ENCODE data around the gene CLEC4M. TPM values are rescaled to one million over a fixed set of nuclear protein-coding genes. Genes with fewer than 3 reads are reported as not detected.

CLEC4M gene
- total RNA-seq, 1 experiment from 2014 or later: not detected

DNA sequence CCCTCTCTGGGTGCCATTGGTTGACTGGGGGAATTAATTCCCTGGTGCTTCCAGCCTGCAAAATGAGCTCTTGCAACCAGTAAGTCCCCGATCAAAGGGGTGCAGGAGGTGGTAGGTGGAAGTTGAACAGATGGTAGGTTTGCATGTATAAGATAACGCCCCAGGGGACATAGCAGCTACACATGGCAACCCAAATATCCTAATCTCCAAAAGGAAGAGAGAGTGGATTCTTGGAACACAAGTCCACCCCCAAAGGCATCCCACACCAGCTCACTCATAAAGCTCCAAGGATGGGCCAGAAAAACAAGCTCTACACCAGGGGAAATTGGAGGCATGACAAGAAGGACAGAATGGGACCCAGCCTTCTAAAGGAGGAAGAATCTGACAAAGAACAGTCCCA, 20.5 kb upstream of the CLEC4M start:
- Histone ChIP-seq H2BK12ac (ENCODE audit: insufficient read length, low read depth, low read length) (no peak overlapping the region), H2AK5ac (ENCODE audit: insufficient read length, low read length) (no peak overlapping the region), H3K4me2 (ENCODE audit: insufficient read depth, insufficient read length, low read length) (no peak overlapping the region), H3K56ac (ENCODE audit: insufficient read length, low read depth, low read length) (no peak overlapping the region), H4K91ac (ENCODE audit: insufficient read length, low read depth, low read length) (no peak overlapping the region), H3K27me3 (ENCODE audit: insufficient read depth, low read length) (no peaks in the 10 kb centered on the region), H3T11ph (ENCODE audit: low read length) (no peak overlapping the region), H3K4ac (ENCODE audit: low read depth, low read length) (no peak overlapping the region), H4K20me1 (ENCODE audit: control insufficient read depth, insufficient read depth, insufficient read length) (no peaks in the 10 kb centered on the region), H2BK120ac (ENCODE audit: low read depth, low read length, poor library complexity, severe bottlenecking) (no peak overlapping the region), H3K9me3 (ENCODE audit: control insufficient read depth, low read depth, low read length) (no peaks in the 10 kb centered on the region), H2BK20ac (ENCODE audit: low read depth, low read length, poor library complexity, severe bottlenecking) (no peak overlapping the region), H3K23me2 (ENCODE audit: insufficient read length, low read depth, low read length, poor library complexity, severe bottlenecking) (no peaks in the 10 kb centered on the region), H3K9ac (ENCODE audit: extremely low read depth, insufficient read length, low read length) (no peak overlapping the region), H3K27ac (ENCODE audit: insufficient read length, low read depth, low read length) (no peak overlapping the region), H3K14ac (ENCODE audit: insufficient read depth, low read length) (no peak overlapping the region), H3K79me2 (ENCODE audit: insufficient read depth, low read length) (no peaks in the 10 kb centered on the region), H3K4me1 (ENCODE audit: insufficient read depth, low read length) (peaks cover 7% of the 10 kb centered on the region; the same call in 1 of the 2 replicates), H2BK5ac (ENCODE audit: insufficient read length, low read length) (no peak overlapping the region), H3K79me1 (ENCODE audit: insufficient read depth, low read depth, low read length, poor library complexity, severe bottlenecking) (no peaks in the 10 kb centered on the region), H4K5ac (ENCODE audit: insufficient read length, low read depth, low read length) (no peak overlapping the region), H3K23ac (ENCODE audit: insufficient read length, low read depth, low read length) (no peak overlapping the region), H4K8ac (replicated peaks; ENCODE audit: insufficient read length, low read depth, low read length) (no peak overlapping the region), H2AFZ (ENCODE audit: low read length) (no peak overlapping the region), H3K18ac (ENCODE audit: insufficient read length, low read depth, low read length) (no peak overlapping the region), H2BK15ac (ENCODE audit: low read depth, low read length) (no peak overlapping the region)
- Mint-ChIP-seq H3K4me1 (peaks cover 11 to 16% of the 10 kb centered on the region in 2 experiments), H3K4me3 (no peak overlapping the region), H3K27ac (no peak overlapping the region), H3K36me3 (ENCODE audit: insufficient read depth in 1 of 3, low read depth in 3 of 3) (no peaks in the 10 kb centered on the region; a peak in 1 of 7 replicates), H3K9me3 (no peaks in the 10 kb centered on the region), H3K27me3 (ENCODE audit: low read depth) (peaks cover 48% of the 10 kb centered on the region)
- DNase-seq: no peak
- WGBS (ENCODE audit: extremely low coverage, insufficient read length, low lambda C conversion rate): no CpG with 5 or more reads among the region's 2 CpGs
- TF ChIP-seq, protein P1, sequence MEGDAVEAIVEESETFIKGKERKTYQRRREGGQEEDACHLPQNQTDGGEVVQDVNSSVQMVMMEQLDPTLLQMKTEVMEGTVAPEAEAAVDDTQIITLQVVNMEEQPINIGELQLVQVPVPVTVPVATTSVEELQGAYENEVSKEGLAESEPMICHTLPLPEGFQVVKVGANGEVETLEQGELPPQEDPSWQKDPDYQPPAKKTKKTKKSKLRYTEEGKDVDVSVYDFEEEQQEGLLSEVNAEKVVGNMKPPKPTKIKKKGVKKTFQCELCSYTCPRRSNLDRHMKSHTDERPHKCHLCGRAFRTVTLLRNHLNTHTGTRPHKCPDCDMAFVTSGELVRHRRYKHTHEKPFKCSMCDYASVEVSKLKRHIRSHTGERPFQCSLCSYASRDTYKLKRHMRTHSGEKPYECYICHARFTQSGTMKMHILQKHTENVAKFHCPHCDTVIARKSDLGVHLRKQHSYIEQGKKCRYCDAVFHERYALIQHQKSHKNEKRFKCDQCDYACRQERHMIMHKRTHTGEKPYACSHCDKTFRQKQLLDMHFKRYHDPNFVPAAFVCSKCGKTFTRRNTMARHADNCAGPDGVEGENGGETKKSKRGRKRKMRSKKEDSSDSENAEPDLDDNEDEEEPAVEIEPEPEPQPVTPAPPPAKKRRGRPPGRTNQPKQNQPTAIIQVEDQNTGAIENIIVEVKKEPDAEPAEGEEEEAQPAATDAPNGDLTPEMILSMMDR (conservative IDR thresholded peaks at IDR 0.05): no peak

All from H9 (cell line).